Thoracic aorta (tissue), 2 donors: ENCODE measurements around the gene ZNF154. TPM values are rescaled to one million over a fixed set of nuclear protein-coding genes. Genes with fewer than 3 reads are reported as not detected.

ENCODE experiments used
- ATAC-seq: fragments of 150-250 bp; one replicate; pipeline ENCODE4 v1.8.0; 2017; ENCODE audit warnings: low read depth; ENCODE audit not compliant: insufficient number of reproducible peaks, low FRiP score
- DNase-seq: peaks from one replicate; pipeline ENCODE4 v3.0.0-alpha.2; 2020; ENCODE audit warnings: low spot score
- H3K27ac ChIP-seq, 2 donors: fragments of 200-600 bp; sonication (generic); 1 replicate in 1 of 2; 2 replicates in 1 of 2; pipeline ENCODE4 v1.5.1; 2016; ENCODE audit warnings: mild to moderate bottlenecking in 2 of 2, moderate library complexity in 2 of 2
- H3K27me3 ChIP-seq: fragments of 200-600 bp; sonication (generic); replicated peaks from 2 replicates; pipeline ENCODE4 v1.6.0; 2016; ENCODE audit warnings: mild to moderate bottlenecking; ENCODE audit not compliant: insufficient read depth
- H3K36me3 ChIP-seq: fragments of 200-600 bp; sonication (generic); one replicate; pipeline ENCODE4 v1.5.1; 2016
- H3K4me1 ChIP-seq, 2 donors: fragments of 200-600 bp; sonication (generic); 1 replicate in 1 of 2; 2 replicates in 1 of 2; pipeline versions ENCODE4 v1.5.1 to v1.6.0; 2016; ENCODE audit warnings: low read depth in 2 of 2, mild to moderate bottlenecking in 1 of 2; ENCODE audit not compliant: control insufficient read depth in 1 of 2
- H3K4me3 ChIP-seq: fragments of 200-600 bp; sonication (generic); 2 replicates; pipeline ENCODE4 v1.5.1; 2016; ENCODE audit warnings: mild to moderate bottlenecking
- H3K9me3 ChIP-seq: fragments of 200-600 bp; sonication (generic); 2 replicates; pipeline ENCODE4 v1.5.1; 2016
- CTCF ChIP-seq: fragments of 200-600 bp; sonication (generic); IDR thresholded peaks from one replicate; pipeline ENCODE4 v1.5.1; 2019; ENCODE audit warnings: antibody characterized with exemption
- total RNA-seq, 2 donors: library from RNA; depleted of rRNA; stranded (reverse); fragments of >200 nt; gene quantifications; one replicate each; pipeline versions ENCODE4 v1.1.0 to v1.2.3, GENCODE V29; 2016

ZNF154 gene
- total RNA-seq, 2 donors from 2014 or later = 3.0 to 3.2 TPM

GRCh38 chr19:57701625-57702024, 7.4 kb downstream of the ZNF154 start:
- Histone ChIP-seq H3K9me3 (peaks cover 83% of the 10 kb centered on the region), H3K27ac (no peak overlapping the region), H3K36me3 (peaks cover 9% of the 10 kb centered on the region), H3K27me3 (no peaks in the 10 kb centered on the region), H3K4me1 (no peaks in the 10 kb centered on the region), H3K4me3 (no peak overlapping the region)
- DNase-seq = no peak
- no peak for TF ChIP-seq CTCF
- no peak for ATAC-seq

- TF ChIP-seq CTCF = no peak
- Histone ChIP-seq H3K27ac (no peak overlapping the region), H3K36me3 (peaks cover 39% of the 10 kb centered on the region), H3K9me3 (peaks cover 89% of the 10 kb centered on the region), H3K4me3 (no peak overlapping the region), H3K27me3 (no peaks in the 10 kb centered on the region), H3K4me1 (no peaks in the 10 kb centered on the region)
- no peak for ATAC-seq
- no peak for DNase-seq
Observed at GRCh38 chr19:57689750-57690149, 19.3 kb downstream of the ZNF154 start.

- no peak for ATAC-seq
- peak overlapping the region; percentile 13 for H3K4me3 ChIP-seq
- no peak overlapping the region for H3K27ac ChIP-seq
- peaks cover 90% of the 10 kb centered on the region for H3K9me3 ChIP-seq
- no peaks in the 10 kb centered on the region for H3K4me1 ChIP-seq
- TF ChIP-seq CTCF = no peak
- H3K27me3 ChIP-seq = no peaks in the 10 kb centered on the region
- peaks cover 49% of the 10 kb centered on the region for H3K36me3 ChIP-seq
- no peak for DNase-seq
Observed at GRCh38 chr19:57688011-57688763, 20.8 kb downstream of the ZNF154 start.

- no peaks in the 10 kb centered on the region for H3K27me3 ChIP-seq
- no peak for TF ChIP-seq CTCF
- no peak overlapping the region for H3K27ac ChIP-seq
- DNase-seq = no peak
- H3K9me3 ChIP-seq = peaks cover 91% of the 10 kb centered on the region
- H3K4me3 ChIP-seq = peak overlapping the region; percentile 14
- ATAC-seq = no peak
- H3K36me3 ChIP-seq = peaks cover 49% of the 10 kb centered on the region
- peaks cover 5 to 7% of the 10 kb centered on the region in 2 donors for H3K4me1 ChIP-seq
Observed at GRCh38 chr19:57687363-57688010, 21.5 kb downstream of the ZNF154 start.

GRCh38 chr19:57686727-57687126, 22.3 kb downstream of the ZNF154 start:
- Histone ChIP-seq H3K9me3 (peaks cover 84% of the 10 kb centered on the region), H3K4me1 (peaks cover 8 to 11% of the 10 kb centered on the region in 2 donors), H3K4me3 (no peak overlapping the region), H3K27ac (no peak overlapping the region), H3K27me3 (no peaks in the 10 kb centered on the region), H3K36me3 (peaks cover 49% of the 10 kb centered on the region)
- no peak for TF ChIP-seq CTCF
- DNase-seq = no peak
- no peak for ATAC-seq
